Stimulated activated CD4-positive, alpha-beta T cell treated with anti-CD3 and anti-CD28 coated beads, Interleukin-12 subunit alpha, Interleukin-12 subunit beta, amount 100 ng/mL, for 4 hours (primary cell): Measurements from ENCODE around the gene TMC3.
"Not testable (repeated sequence)": the region's sequence is repeated elsewhere in the genome, so short reads cannot be mapped to it uniquely, and the experiment has no call there.

Source experiments
- DNase-seq: peaks from one replicate; pipeline ENCODE4 v3.0.0-alpha.2; 2020

Gene TMC3

DNA sequence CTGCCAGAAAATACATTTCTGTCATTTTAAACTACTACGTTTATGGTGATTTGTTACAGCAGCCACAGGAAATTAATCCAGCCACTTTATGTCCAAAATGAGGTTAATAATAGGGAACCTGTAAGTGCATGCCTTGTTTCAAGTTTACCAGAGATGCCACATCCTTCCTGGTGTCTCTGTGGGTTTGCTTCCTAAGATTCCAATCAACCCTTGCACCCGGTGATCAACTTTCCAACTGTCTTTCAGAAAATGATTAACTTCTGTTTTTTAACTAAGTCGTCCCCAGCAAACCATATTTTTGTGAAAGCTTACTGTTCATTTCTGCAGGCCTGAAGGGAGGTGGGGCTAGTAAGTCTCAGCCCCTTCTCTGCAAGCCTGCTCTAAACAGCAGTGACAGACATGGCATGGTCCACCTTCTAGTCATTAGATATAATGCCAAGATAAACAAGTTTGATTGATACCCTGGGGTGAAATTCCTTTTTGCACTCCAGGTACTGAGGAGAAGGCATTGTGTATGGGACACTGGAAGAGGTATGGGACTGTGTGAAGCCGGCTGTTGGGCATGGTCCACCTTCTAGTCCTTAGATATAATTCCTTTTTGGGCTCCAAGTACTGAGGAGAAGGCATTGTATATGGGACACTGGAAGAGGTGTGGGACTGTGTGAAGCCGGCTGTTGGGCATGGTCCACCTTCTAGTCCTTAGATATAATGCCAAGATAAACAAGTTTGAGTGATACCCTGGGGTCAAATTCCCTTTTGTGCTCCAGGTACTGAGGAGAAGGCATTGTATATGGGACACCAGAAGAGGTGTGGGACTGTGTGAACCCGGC lies 11.1 kb upstream of the TMC3 start:
- no peak for DNase-seq

DNA sequence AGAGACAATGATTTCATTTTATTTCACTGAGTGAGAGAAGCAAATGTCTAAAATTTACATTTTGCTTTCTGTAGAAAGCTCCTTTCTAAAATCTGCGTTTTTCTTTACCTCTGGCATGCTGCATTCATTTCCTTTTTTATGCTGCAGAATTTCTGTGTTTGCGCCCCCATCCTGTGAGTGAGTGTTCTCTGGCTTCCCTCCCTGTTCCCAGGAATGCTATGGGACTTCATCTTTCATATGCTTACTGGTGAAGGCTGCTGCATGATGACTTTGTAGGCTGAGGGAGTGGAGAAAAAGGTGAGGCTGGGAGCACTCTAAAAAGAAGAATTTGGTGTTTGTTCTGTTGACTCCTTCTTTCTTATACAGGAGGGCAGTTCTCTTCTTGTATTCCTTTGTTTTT lies 7.7 kb upstream of the TMC3 start:
- no peak for DNase-seq

DNA sequence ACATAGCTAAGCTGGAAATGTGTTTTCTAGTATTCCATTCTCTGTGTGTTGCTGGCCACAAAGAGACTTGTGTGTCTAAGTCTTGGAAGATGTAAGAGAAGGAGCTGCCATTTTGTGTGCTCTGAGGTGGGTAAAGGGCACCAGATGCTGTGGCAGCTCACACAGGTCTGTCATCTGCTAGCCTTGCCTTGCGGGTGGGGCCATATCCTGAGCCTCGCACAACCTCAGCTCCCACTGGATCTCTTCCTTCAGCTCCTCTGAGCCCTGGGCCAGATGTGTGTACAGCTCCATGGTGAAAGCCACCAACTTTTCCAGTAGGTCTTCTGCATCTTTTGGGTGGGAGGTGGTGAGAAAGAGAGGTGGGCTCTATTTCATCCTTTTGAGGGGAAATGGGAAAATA lies 6.7 kb upstream of the TMC3 start:
- DNase-seq = no peak

DNA sequence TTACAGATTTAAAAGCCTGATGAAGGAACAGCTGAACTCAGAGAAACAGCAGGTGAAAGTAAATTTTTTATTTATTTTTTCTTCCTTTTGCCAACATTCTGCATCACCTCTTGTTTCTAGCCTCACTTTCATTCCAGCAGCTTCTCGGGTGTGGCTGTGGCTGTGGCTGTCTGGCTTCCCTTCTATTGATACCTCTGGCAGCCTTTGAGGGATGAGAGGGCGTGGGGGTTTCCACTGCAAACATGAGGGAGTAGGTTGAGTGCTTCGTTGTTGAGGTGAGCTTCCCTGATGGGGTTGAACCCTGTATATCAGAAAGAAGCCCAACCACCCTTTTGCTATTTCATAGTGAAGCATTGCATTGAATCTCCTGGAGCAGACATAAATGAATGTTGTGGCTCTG lies 6.2 kb upstream of the TMC3 start:
- DNase-seq = no peak

DNA sequence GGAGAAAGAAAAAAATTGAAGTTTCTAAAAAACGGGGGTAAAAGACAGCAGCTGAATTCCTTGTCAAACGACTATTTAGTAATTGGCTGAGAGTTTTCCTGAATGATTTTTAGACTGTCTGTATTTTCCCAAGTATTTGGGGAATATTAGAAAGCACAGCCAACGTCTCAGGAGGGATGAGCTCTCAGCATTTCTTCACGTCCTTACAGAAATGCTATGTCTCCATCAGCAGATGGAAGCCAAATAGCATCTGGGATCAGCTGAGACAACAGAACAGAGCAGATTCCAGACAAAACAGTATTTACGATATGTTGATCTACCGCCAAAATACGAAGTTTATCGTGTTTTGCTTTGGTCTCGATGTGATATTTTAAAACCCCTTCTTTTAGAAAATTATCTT lies 5.3 kb upstream of the TMC3 start:
- no peak for DNase-seq

DNA sequence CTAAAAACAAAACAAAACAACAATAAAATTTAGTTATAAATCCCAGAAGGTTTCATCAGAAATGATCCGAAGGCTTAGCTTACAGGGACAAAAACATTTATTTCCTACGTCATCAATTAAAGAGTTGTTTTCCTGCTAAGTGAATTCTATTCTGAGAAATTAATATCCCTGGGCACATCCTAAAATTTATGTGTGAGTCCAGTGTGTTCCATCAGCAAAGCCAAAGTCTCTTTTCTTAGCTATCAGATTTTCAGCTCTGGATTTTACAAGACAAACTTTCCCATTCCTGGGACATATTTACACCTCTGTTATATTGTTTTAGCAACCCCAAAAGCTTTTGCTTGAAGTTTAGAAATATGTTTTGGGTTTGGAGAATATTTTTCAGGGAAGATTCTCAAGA lies 4.4 kb upstream of the TMC3 start:
- DNase-seq = no peak

DNA sequence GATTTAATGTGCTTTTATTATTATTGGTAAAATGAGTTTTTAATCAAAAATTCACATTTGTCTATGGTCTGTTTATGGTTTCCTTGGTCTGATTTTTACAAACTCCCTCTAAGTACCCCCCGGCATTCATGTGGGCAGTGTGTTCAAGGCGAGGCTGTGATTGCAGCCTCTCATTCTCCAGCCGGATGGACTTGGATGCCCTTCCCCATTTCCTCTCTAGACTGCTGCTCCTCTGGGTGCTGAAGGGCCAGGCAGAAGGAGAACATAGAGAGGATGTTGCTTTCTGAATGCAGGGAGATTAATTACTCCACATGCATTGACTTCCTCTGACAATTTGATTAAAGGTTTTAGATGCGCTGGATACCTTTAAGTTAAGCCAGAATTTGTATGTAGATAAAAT lies 3.9 kb upstream of the TMC3 start:
- DNase-seq = no peak

DNA sequence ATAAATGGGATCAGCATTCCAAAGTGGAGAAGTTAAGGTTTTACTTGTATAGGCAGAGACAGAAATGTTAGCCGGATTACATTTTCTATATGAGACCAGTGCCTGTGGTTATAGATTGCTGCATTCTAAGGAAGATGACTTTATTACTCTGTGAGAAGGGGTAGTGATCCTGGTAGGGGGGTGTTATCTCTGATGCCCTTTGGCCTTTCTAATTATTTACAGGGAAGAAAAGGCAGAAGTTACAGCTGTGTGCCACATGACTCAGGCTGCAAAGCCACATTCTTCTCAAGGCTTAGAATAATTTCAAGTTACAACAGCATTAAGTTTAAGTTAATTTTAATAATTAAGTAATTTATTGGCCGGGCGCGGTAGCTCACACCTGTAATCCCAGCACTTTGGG lies 2.2 kb upstream of the TMC3 start:
- DNase-seq = no peak

DNA sequence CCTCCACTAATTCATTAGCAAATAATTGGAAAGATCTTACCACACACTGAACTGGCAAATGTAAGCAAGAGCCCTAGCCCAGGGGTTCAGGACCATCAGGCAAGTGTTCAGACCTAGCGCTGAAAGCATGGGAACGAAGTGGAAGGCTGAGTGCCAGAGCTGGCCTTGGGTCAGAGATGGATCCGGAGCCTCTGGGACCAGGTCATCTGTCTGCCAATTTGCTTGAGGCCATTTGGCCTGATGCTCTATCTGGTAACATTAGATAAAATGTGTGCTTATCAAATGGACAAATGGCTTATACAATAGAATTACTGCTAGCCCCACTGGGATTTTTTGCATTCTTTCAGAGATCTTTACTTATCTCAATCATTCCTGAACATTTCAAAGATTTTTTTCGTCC lies 1.4 kb upstream of the TMC3 start:
- DNase-seq = no peak

DNA sequence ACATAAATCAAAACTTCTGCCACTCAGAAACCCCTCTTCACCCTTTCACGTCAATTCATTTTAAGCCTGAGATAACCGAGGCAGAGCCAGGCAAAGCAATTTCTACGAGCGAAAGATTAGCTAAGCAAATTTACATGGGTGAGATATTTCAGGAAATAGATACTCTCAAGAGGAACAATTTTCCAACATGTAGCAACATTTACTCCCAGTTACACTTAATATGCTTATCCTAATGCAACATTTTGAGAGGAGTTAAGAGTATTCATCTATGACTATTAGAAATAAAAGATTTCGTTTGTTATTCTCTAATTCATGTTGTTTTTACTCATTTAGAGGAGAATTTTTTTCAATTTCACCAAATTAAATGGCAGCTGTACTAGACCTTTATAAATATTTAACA lies 837 bp downstream of the TMC3 start:
- no peak for DNase-seq

DNA sequence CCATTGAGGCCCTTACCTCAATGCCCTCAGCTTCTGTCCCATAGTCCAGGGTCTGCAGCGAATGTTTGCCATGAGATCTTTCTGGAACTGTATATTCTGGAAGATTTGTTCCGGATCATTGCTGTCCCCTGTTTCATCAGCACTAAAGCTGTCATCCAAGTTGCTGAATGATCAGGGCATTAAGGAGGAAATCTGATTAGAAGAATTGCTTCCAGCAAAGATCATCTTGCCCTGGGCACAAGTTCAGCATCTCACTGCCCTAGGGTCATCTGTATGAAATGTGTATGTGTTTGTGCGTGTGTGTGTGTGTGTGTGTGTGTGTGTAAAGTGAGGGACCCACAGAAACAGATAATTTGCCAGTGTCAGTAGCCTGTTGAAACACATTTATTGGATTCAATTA lies 1.4 kb downstream of the TMC3 start:
- no peak for DNase-seq

DNA sequence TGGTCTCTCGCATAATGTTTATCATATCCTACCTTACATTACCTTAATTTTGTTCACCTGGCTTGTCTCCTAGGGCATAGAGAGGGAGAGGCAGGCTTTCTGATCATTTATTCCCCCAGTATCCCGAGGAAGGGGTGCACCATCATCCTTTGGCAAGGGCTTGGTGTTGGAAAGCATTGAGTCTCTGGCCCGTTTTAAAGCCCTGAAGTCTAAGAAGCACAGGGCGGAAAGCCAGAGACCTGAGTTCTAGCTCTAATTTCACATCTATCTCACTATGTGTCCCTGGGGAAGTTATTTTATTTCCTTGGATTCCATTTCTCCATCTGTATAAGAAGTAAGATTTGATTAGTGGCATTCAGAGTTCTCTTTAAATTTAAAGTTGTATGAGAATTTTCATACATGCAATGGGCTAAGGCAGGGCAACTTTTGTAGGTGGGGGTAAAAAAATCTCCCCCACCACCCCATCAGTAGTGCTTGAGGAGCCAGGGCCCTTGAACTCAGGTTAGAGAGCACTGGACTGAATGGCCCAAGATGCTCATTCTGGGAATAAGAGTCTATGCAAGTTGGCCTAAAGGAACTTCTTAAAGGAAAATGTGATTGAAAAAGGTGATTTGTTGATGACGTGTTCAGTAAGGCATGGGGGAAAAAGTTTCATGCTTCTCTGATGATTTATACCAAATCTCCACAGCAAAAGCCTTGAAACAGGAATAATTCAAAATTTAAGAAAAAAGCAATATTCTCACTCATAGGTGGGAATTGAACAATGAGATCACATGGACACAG lies 10.1 kb downstream of the TMC3 start:
- DNase-seq = no peak

DNA sequence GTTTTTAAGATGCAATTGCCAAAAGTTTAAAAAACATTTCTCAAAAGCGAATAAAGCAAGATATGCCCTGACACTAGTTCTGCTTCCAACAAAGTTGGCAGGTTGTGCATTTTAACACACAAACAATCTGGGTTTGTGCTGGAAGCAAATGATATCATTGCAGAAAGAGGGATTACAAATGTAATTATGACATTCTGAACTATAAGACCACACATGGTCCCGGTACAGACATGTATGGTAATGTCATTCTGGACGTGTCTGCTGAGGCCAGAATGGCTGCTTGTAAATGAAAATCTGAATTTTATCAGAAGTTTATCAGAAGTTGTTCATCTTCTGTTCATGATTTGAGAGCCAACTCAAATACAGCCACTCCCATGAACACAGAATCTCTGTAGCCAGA lies 10.7 kb downstream of the TMC3 start:
- no peak for DNase-seq

DNA sequence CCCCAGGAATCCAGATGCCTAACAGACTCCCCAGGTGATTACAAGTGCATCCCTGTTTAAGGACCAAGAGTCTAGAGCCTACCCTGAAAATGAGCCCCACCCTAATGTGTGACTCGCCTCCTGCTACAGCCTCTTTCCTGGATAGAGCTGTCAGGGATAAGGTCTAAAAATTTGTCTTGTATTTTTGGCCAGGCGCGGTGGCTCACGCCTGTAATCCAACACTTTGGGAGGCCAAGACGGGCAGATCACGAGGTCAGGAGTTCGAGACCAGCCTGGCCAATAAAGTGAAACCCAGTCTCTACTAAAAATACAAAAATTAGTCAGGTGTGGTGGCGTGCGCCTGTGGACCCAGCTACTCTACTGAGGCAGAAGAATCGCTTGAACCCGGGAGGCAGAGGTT lies 11.2 kb downstream of the TMC3 start:
- no peak for DNase-seq

DNA sequence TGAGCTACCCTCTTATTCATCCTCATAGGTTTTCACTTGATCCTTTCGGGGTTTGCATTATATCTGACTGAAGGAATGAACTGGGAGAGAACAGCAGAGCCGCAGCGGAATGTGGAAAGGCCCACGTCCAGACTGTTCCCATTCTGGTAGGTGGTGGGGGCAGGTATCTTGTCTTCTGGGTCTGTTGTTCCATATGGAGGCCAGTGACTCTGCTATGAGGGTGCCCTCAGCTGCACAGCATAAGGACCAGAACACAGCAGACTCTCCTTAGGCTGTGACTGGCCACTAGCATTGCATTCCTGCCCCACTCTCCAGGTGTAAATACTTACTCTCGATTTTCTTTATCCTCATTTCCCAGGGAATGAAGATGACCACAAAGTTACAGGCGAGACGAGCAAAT lies 12.1 kb downstream of the TMC3 start:
- DNase-seq = no peak

DNA sequence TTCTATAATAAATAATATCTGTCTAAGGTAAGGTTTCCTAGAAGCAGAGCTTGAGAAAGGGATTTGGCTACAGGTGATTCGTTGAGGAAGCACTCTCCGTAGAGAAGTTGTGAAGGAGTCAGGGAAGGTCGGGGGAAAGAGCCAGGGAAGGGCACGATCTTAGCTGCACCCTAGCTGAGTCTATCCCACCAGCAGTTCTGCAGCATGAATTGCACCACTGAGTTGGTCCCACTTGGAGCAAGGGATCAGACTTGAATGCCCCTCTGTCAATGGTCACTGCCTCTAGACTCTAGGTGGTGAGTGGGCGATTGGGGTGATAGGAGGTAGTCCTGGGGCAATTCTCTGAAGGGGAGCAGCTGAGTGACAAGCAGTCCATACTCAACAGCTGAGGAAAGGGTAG lies 13.5 kb downstream of the TMC3 start:
- DNase-seq = no peak

DNA sequence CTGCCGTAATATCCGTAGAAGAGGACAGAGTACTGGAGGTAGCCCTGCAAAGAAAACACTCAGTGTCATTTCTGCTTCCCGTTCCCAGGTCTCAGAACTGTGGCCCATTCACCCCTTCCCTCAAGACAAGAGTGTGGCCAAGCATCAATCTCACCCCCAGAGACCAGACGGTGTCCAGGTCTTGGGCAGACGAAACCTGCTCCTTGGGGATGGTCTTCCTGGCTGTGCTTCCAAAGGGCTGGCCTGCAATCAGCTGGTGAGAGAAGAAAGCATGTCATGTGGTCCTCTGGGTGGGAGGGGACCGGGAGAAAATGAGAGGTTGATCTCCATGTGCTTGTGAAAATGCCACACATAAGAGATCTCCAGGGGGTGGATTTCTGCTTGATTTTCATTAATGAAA lies 15.8 kb downstream of the TMC3 start:
- no peak for DNase-seq

DNA sequence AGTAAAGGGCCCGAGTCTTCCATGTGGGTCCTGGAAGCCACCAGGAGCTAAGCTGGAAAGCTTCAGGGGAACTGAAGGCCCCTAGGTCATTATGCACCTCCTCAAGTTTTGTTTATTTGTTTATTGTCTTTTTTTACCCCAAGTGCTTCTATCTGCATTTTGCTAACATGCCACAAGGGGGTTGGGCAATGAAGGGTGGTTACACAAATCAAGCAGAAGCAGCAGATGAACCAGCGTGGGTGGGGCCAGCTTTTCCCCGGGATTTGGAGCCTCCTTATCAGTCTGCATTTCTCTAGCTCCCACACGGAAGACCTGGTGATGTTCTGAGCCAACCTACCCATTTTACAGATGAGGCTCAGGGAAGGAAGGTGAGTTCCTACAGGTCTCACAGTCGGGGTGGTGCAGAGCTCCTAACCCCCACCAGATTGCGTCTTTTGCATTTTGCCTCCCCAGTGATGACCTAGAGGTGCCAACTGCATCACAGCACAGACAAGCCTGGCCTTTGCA lies 16.8 kb downstream of the TMC3 start:
- DNase-seq = no peak

DNA sequence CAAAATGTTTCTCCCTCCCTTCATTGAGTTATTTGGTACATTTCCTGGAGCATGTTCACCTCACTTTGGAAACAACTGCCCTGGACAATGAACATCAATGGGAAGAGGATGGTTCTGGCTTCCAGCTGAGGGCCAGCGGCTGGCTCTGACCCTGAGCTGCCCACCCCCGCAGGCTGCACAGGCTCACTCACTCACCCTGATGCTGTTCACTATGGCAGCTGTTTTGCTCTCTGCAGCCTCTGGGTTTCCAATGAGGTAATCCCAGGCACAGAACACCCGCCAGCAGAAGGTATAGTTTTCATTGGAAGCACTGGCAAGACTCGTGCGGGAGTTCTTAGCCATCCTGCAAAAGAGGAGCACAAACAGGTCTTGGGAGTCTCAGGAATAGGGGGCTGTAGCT lies 17.8 kb downstream of the TMC3 start:
- DNase-seq = no peak

DNA sequence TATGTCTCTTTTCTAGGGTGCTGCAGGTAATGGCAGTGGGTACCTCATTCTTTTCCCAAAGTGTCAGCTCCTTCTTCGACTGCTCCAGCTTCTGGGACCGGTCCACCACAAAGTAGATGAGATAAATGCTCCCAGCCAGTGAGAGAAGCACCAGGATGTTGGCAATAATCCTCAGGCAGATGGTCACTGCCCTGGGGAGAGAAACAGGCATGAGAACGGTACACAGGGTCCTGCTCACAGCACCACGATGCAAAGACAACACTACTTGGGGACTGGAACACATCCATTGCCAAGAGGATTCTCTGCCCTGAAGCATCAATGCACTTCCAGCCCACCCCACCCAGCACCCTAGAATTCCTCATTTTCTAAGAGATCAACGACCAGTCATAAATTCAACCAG lies 22.4 kb downstream of the TMC3 start:
- no peak for DNase-seq

DNA sequence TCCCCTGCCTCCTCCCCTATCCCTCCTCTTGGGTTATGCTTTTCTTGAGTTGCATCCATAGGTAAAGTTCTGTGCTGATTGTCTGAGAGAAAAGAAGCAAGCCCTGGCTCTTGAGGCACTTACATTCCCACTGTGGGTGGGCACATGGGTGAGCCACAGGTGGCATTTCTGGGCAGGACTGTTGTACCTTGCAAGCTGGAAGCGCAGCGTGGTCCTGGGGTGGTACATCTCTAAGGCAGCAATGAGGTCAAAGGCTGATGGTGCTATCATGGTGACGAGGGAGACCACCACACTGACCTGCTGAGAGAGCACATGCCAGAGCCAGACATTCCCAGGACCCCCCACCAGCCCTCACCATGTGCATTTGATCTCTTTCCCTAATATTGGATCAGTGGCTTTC lies 24.7 kb downstream of the TMC3 start:
- no peak for DNase-seq

DNA sequence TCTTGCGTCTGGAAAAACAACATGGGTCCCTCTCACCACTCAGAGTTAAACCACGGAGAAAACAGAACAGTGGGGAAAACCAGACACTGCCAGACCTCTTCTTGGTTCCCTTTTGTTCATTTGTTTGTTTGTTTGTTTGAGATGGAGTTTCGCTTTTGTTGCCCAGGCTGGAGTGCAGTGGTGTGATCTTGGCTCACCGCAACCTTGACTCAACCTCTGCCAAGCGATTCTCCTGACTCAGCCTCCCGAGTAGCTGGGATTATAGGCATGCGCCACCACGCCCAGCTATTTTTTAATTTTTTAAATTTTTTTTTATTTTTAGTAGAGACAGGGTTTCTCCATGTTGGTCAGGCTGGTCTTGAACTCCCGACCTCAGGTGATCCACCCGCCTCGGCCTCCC lies 25.3 kb downstream of the TMC3 start:
- not testable (repeated sequence) for DNase-seq

DNA sequence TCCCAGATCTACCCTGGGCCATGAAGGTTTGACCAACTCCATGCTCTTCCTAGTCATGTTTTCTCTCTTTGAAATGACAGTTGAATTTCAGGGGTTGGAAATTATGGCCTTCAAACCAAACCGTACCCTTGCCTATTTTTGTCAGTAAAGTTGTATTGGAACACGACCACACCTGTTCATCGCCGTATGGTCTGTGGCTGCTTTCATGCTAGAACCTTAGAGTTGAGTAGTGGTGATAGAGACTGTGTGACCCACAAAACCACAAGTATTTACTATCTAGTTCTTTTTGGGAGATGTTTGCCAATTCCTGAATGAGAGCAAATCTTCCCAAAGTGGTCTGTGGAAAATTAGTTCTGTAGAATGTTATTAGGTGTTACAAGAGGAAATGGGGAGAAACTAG lies 26.1 kb downstream of the TMC3 start:
- DNase-seq = no peak

DNA sequence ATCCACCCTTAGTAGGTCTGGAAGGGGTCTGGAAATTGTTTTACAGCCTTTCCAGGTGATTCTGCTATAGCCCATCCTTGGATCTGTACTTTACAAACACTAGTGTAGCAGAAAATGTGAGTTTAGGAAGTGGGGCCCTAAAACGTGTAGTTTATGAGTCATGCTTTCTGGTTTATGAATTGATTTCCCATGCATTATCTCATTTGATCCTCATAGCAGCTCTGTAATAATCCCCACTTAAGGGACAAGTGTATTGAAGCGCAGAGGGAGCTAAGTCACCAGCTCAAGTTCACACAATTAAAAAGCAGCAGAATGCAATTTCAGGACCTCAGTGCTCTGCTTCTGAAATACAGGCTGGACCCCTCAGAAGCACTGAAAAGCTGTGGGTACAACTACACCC lies 27.4 kb downstream of the TMC3 start:
- DNase-seq = no peak

DNA sequence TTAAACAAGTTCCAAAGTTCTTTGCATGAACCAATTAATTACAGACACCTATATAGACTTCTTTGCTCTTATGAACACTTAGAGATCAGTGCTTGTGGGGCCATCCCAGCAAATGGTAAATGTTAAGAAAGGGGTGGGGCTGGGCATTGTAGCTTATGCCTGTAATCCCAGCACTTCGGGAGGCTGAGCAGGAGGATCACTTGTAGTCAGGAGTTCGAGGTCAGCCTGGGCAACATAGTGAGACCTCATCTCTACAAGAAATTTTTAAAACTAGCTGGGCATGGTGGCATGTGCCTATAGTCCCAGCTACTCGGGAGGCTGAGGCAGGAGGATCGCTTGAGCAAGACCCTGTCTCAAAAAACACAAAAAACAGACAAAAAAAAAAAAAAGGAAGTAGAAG lies 30.6 kb downstream of the TMC3 start:
- no peak for DNase-seq
